Measurements from ENCODE around the gene XRCC6. TPM values are rescaled to one million over a fixed set of nuclear protein-coding genes. Genes with fewer than 3 reads are reported as not detected.

XRCC6 gene
- total and polyA plus RNA-seq, 2 of the 4 experiments (the other 2 are of a cell fraction), result 202 to 401 TPM

- no peak for TF ChIP-seq ELK1 (IDR thresholded peaks at IDR 0.05; ENCODE audit: borderline replicate concordance, low read depth, low read length)
- TF ChIP-seq CHD1 (IDR thresholded peaks at IDR 0.05; ENCODE audit: low read depth, low read length), result no peak
- no peak for TF ChIP-seq POLR2A (IDR thresholded peaks at IDR 0.05; ENCODE audit: low read depth, low read length)
- no peak for TF ChIP-seq SMC3 (IDR thresholded peaks at IDR 0.05; ENCODE audit: low read depth, low read length)
- TF ChIP-seq RCOR1 (IDR thresholded peaks at IDR 0.05; ENCODE audit: insufficient replicate concordance, low read length), result no peak
- TF ChIP-seq BHLHE40 (IDR thresholded peaks at IDR 0.05; ENCODE audit: low read depth, low read length), result no peak
- no peak for TF ChIP-seq RFX5 (IDR thresholded peaks at IDR 0.05; ENCODE audit: low read depth, low read length)
- TF ChIP-seq MAZ (IDR thresholded peaks at IDR 0.05; ENCODE audit: borderline replicate concordance, low read depth, low read length), result no peak
- no peak for TF ChIP-seq MAFK (IDR thresholded peaks at IDR 0.05; ENCODE audit: low read depth, low read length)
- no peak for TF ChIP-seq NFE2L2 (IDR thresholded peaks at IDR 0.05; ENCODE audit: low read depth, low read length)
- no peak for TF ChIP-seq MXI1 (IDR thresholded peaks at IDR 0.05; ENCODE audit: borderline replicate concordance, low read depth, low read length)
- no peak for TF ChIP-seq FOS (IDR thresholded peaks at IDR 0.05; ENCODE audit: low read depth, low read length)
- no peak for TF ChIP-seq RAD21 (IDR thresholded peaks at IDR 0.05; ENCODE audit: low read length)
- TF ChIP-seq CTCF (conservative IDR thresholded peaks at IDR 0.05; ENCODE audit: low read depth, low read length), result no peak
- Histone ChIP-seq H2BK20ac (ENCODE audit: low read depth, low read length) (no peak overlapping the region), H3K9me3 (ENCODE audit: control insufficient read depth, insufficient read depth, low read length) (no peaks in the 10 kb centered on the region), H3K27ac (ENCODE audit: insufficient read depth, low read length) (no peak overlapping the region), H2AFZ (replicated peaks; ENCODE audit: low read length, poor library complexity) (no peak overlapping the region), H3K4me1 (ENCODE audit: control insufficient read depth, insufficient read depth, low read length) (peaks cover 6% of the 10 kb centered on the region), H3K36me3 (ENCODE audit: control insufficient read depth, insufficient read depth, low read length) (no peaks in the 10 kb centered on the region), H4K20me1 (ENCODE audit: insufficient read depth, low read length) (no peaks in the 10 kb centered on the region), H4K5ac (ENCODE audit: low read depth, low read length) (no peak overlapping the region), H2AK9ac (replicated peaks; ENCODE audit: low read depth, low read length, poor library complexity) (no peak overlapping the region), H3K14ac (replicated peaks; ENCODE audit: low read depth, low read length) (no peak overlapping the region), H2BK120ac (ENCODE audit: low read depth, low read length) (no peak overlapping the region), H3K79me1 (ENCODE audit: low read depth in 1 of 2, low read length in 2 of 2) (no peaks in the 10 kb centered on the region), H3K4ac (ENCODE audit: low read depth, low read length) (no peak overlapping the region), H4K91ac (ENCODE audit: insufficient read depth, low read depth, low read length) (no peak overlapping the region), H3K23ac (ENCODE audit: low read depth, low read length) (no peak overlapping the region), H3K18ac (ENCODE audit: low read depth, low read length) (no peak overlapping the region), H3K56ac (ENCODE audit: extremely low read depth, insufficient read depth, low read length) (no peak overlapping the region), H2AK5ac (ENCODE audit: low read depth, low read length) (no peak overlapping the region), H2BK5ac (ENCODE audit: low read depth, low read length, poor library complexity, severe bottlenecking) (no peak overlapping the region), H4K8ac (ENCODE audit: low read depth in 2 of 2, low read length in 2 of 2) (no peak overlapping the region), H3K4me3 (ENCODE audit: insufficient read depth, low read depth, low read length) (no peak overlapping the region), H3K9ac (ENCODE audit: low read depth, low read length) (no peak overlapping the region), H3K27me3 (ENCODE audit: control insufficient read depth, insufficient read depth, low read length) (no peaks in the 10 kb centered on the region; the same call in 1 of the 2 replicates), H2BK15ac (ENCODE audit: low read depth, low read length) (no peak overlapping the region), H3K9me1 (ENCODE audit: insufficient read depth, low read length) (0 out of 2 replicates have a peak, but pooled peaks cover 3% of the 10 kb centered on the region), H3K4me2 (ENCODE audit: low read depth, low read length) (no peak overlapping the region)
- no peak for ATAC-seq (ENCODE audit: low read depth)
- dilution Hi-C loops (cut with HindIII; ENCODE audit: low sequenced_read_pairs, unreplicated experiment) (no loop called here), in situ Hi-C loops (cut with MboI; ENCODE audit: low sequenced_read_pairs) (no loop called here), intact Hi-C loops (cut with micrococcal nuclease) (no loop called here)
- 99% methylated on average over 12 of the region's 16 CpGs; no CpG with 5 or more reads in 1 of the 2 experiments for WGBS, 2 experiments (ENCODE audit: extremely low coverage in 2 of 2, insufficient read length in 1 of 2)
- DNase-seq, result no peak
- ChIA-PET POLR2A (ENCODE audit: unreplicated experiment) (no interaction called here), CTCF (no interaction called here)
- no TSS peak for BruUV-seq (replicated peaks)
Measured at GRCh38 chr22:41700108-41700364, 78.9 kb downstream of the XRCC6 start.
